Transverse colon (tissue), 3 donors: ENCODE results near the gene ATP1B3.

ENCODE experiments used
- CTCF ChIP-seq, 5 experiments: fragments of 200-600 bp in 3 of 5; fragments of 450-650 bp in 2 of 5; sonication (generic) in 3 of 5; IDR thresholded peaks; 1 replicate in 2 of 5; 2 replicates in 3 of 5; pipeline ENCODE4 v1.5.1; 2016 to 2017; ENCODE audit warnings: antibody characterized with exemption in 5 of 5, inconsistent platforms in 3 of 5, mild to moderate bottlenecking in 2 of 5, moderate library complexity in 1 of 5
- POLR2A ChIP-seq: fragments of 450-650 bp; IDR thresholded peaks from one replicate; pipeline ENCODE4 v1.6.1; 2016; ENCODE audit warnings: antibody characterized with exemption, mild to moderate bottlenecking, moderate library complexity

- TF ChIP-seq CTCF (IDR thresholded peaks at IDR 0.05) (no peak), POLR2A (no peak)
Measured at GRCh38 chr3:141844108-141844507, 32.3 kb upstream of the ATP1B3 start.
